Natural killer cell (primary cell): ENCODE results near the gene PID1. TPM values are rescaled to one million over a fixed set of nuclear protein-coding genes. Genes with fewer than 3 reads are reported as not detected.

Experiments used
- ATAC-seq, 3 donors: fragments of 150-1000 bp in 2 of 3; fragments of 200-7000 bp in 1 of 3; cut with Tn5 transposase; 1 replicate in 1 of 3; 2 replicates in 2 of 3; pipeline ENCODE4 v1.10.0; 2021; ENCODE audit warnings: mild to moderate bottlenecking in 2 of 3, moderate library complexity in 2 of 3
- DNase-seq, 2 donors: peaks; one replicate each; pipeline versions ENCODE4 v3.0.0 to v3.0.0-alpha.2; 2013 to 2021; ENCODE audit warnings: mixed read lengths in 1 of 2
- H3K27ac ChIP-seq: one replicate; pipeline ENCODE4 v1.5.1; 2013; ENCODE audit warnings: mild to moderate bottlenecking, low read length
- H3K27me3 ChIP-seq: one replicate; pipeline ENCODE4 v1.6.1; 2013; ENCODE audit warnings: low read length; ENCODE audit not compliant: control insufficient read depth, insufficient read depth
- H3K36me3 ChIP-seq: one replicate; pipeline ENCODE4 v1.6.1; 2013; ENCODE audit warnings: low read length; ENCODE audit not compliant: control insufficient read depth, insufficient read depth
- H3K4me1 ChIP-seq: one replicate; pipeline ENCODE4 v1.6.1; 2013; ENCODE audit warnings: low read length; ENCODE audit not compliant: control insufficient read depth, insufficient read depth
- H3K4me3 ChIP-seq: one replicate; pipeline ENCODE4 v1.5.1; 2013; ENCODE audit warnings: low read length
- H3K9me3 ChIP-seq: one replicate; pipeline ENCODE4 v1.6.1; 2013; ENCODE audit warnings: low read length; ENCODE audit not compliant: control insufficient read depth, insufficient read depth
- H3K27ac Mint-ChIP-seq, 2 donors: one replicate each; pipeline ENCODE4 v1.8.0; 2022; ENCODE audit warnings: mild to moderate bottlenecking in 2 of 2, mixed read lengths in 2 of 2, moderate library complexity in 1 of 2
- H3K27me3 Mint-ChIP-seq, 2 donors: one replicate each; pipeline ENCODE4 v1.8.0; 2022; ENCODE audit warnings: low read depth in 2 of 2, mixed read lengths in 2 of 2
- H3K36me3 Mint-ChIP-seq: one replicate; pipeline ENCODE4 v1.8.0; 2022; ENCODE audit warnings: mixed read lengths
- H3K4me1 Mint-ChIP-seq, 2 donors: one replicate each; pipeline ENCODE4 v1.8.0; 2022; ENCODE audit warnings: mixed read lengths in 2 of 2
- H3K4me3 Mint-ChIP-seq: one replicate; pipeline ENCODE4 v1.8.0; 2022; ENCODE audit warnings: mild to moderate bottlenecking, moderate library complexity, mixed read lengths
- H3K9me3 Mint-ChIP-seq, 2 donors: one replicate each; pipeline ENCODE4 v1.8.0; 2022; ENCODE audit warnings: mixed read lengths in 2 of 2
- WGBS: methylation state at CpG from one replicate; pipeline ENCODE4 v1.1.7; 2013; ENCODE audit warnings: missing lambda C conversion rate; ENCODE audit not compliant: insufficient coverage; 5-methylcytosine and 5-hydroxymethylcytosine counted together
- intact Hi-C: fragments of 100-400 bp; cut with micrococcal nuclease; formaldehyde crosslinking; loops from one replicate; pipeline ENCODE4 v1.14.2; 2022
- total RNA-seq, 4 donors: library from RNA; stranded (reverse); fragments of 120-200 nt in 1 of 4; gene quantifications; one replicate each; pipeline versions ENCODE4 v1.2.3 to v1.2.4, GENCODE V29; 2013 to 2022
- TF ChIP-seq, protein P1 (sequence below): fragments of 200-600 bp; IDR thresholded peaks from one replicate; pipeline ENCODE4 v1.8.0; 2022; ENCODE audit warnings: antibody characterized with exemption

The PID1 gene
- total RNA-seq, 3 donors from 2014 or later (not counting 1 experiment from before 2014, with no cell fraction given): 0.56 to 3.0 (median 1.0) TPM

GRCh38 chr2:229104974-229105387 is 166.1 kb downstream of the PID1 start:
- H3K36me3 Mint-ChIP-seq: no peaks in the 10 kb centered on the region
- no peak overlapping the region for H3K27ac Mint-ChIP-seq
- H3K9me3 ChIP-seq: no peaks in the 10 kb centered on the region
- intact Hi-C loops: no loop called here
- H3K4me1 Mint-ChIP-seq: no peaks in the 10 kb centered on the region
- H3K27me3 ChIP-seq: no peaks in the 10 kb centered on the region
- DNase-seq: no peak
- no peaks in the 10 kb centered on the region for H3K27me3 Mint-ChIP-seq
- 40% methylated on average over 7 of the region's 7 CpGs for WGBS
- H3K27ac ChIP-seq: no peak overlapping the region
- H3K4me3 Mint-ChIP-seq: no peak overlapping the region
- H3K4me1 ChIP-seq: no peaks in the 10 kb centered on the region
- H3K9me3 Mint-ChIP-seq: peaks cover 8 to 11% of the 10 kb centered on the region in 2 donors
- TF ChIP-seq, protein P1, sequence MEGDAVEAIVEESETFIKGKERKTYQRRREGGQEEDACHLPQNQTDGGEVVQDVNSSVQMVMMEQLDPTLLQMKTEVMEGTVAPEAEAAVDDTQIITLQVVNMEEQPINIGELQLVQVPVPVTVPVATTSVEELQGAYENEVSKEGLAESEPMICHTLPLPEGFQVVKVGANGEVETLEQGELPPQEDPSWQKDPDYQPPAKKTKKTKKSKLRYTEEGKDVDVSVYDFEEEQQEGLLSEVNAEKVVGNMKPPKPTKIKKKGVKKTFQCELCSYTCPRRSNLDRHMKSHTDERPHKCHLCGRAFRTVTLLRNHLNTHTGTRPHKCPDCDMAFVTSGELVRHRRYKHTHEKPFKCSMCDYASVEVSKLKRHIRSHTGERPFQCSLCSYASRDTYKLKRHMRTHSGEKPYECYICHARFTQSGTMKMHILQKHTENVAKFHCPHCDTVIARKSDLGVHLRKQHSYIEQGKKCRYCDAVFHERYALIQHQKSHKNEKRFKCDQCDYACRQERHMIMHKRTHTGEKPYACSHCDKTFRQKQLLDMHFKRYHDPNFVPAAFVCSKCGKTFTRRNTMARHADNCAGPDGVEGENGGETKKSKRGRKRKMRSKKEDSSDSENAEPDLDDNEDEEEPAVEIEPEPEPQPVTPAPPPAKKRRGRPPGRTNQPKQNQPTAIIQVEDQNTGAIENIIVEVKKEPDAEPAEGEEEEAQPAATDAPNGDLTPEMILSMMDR: no peak
- H3K4me3 ChIP-seq: no peak overlapping the region
- H3K36me3 ChIP-seq: no peaks in the 10 kb centered on the region
- no peak for ATAC-seq

- no peaks in the 10 kb centered on the region for H3K9me3 ChIP-seq
- Mint-ChIP-seq H3K36me3 (no peaks in the 10 kb centered on the region), H3K4me3 (no peak overlapping the region), H3K9me3 (peaks cover 8 to 14% of the 10 kb centered on the region in 2 donors), H3K27me3 (no peaks in the 10 kb centered on the region), H3K4me1 (no peaks in the 10 kb centered on the region), H3K27ac (no peak overlapping the region)
- no peak for DNase-seq
- H3K4me3 ChIP-seq: no peak overlapping the region
- ATAC-seq: no peak
- no peaks in the 10 kb centered on the region for H3K27me3 ChIP-seq
- intact Hi-C loops: no loop called here
- no peak overlapping the region for H3K27ac ChIP-seq
- 98% methylated on average over 3 of the region's 3 CpGs for WGBS
- no peaks in the 10 kb centered on the region for H3K36me3 ChIP-seq
- no peaks in the 10 kb centered on the region for H3K4me1 ChIP-seq
- TF ChIP-seq, protein P1: no peak
Measured at GRCh38 chr2:229104025-229104424, 167.1 kb downstream of the PID1 start.

GRCh38 chr2:229101314-229101713 is 169.8 kb downstream of the PID1 start:
- H3K27me3 Mint-ChIP-seq: no peaks in the 10 kb centered on the region
- H3K4me3 Mint-ChIP-seq: no peak overlapping the region
- Histone ChIP-seq H3K36me3 (no peaks in the 10 kb centered on the region), H3K9me3 (no peaks in the 10 kb centered on the region), H3K4me3 (no peak overlapping the region), H3K27ac (no peak overlapping the region), H3K4me1 (no peaks in the 10 kb centered on the region), H3K27me3 (no peaks in the 10 kb centered on the region)
- intact Hi-C loops: no loop called here
- no peak overlapping the region for H3K27ac Mint-ChIP-seq
- ATAC-seq: no peak
- no peaks in the 10 kb centered on the region for H3K36me3 Mint-ChIP-seq
- 70% methylated on average over 1 of the region's 1 CpG for WGBS
- no peak for DNase-seq
- TF ChIP-seq, protein P1: no peak
- no peaks in the 10 kb centered on the region for H3K4me1 Mint-ChIP-seq
- H3K9me3 Mint-ChIP-seq: peaks cover 4 to 8% of the 10 kb centered on the region in 2 donors

DNA sequence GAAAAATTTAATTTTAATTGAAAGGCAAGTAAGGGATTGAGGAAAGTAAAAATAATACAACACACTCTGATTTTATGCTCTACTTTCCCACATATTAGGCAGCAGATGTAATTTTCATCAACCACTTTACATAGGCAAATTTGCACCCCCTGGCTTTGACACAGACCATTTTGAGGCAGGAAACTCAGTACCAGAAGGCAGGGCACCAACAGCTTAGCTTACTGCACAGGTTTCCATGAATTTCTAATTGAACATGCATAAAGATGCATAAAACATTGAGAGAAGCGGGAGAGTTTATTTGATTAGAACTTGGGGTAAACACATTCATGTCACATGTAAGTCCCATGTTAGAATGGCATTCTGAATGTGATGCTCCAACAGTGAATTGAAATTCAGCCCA is 171.9 kb downstream of the PID1 start:
- intact Hi-C loops: no loop called here
- no peak overlapping the region for H3K4me3 Mint-ChIP-seq
- no peak for DNase-seq
- no peak overlapping the region for H3K27ac ChIP-seq
- H3K36me3 ChIP-seq: no peaks in the 10 kb centered on the region
- H3K27me3 Mint-ChIP-seq: no peaks in the 10 kb centered on the region
- H3K4me3 ChIP-seq: no peak overlapping the region
- H3K4me1 ChIP-seq: no peaks in the 10 kb centered on the region
- no peaks in the 10 kb centered on the region for H3K27me3 ChIP-seq
- no peak overlapping the region for H3K27ac Mint-ChIP-seq
- WGBS: 93% methylated on average over 1 of the region's 1 CpG
- TF ChIP-seq, protein P1: no peak
- H3K36me3 Mint-ChIP-seq: no peaks in the 10 kb centered on the region
- H3K9me3 Mint-ChIP-seq: peaks cover 3 to 8% of the 10 kb centered on the region in 2 donors
- no peak for ATAC-seq
- no peaks in the 10 kb centered on the region for H3K4me1 Mint-ChIP-seq
- no peaks in the 10 kb centered on the region for H3K9me3 ChIP-seq
